ENCODE measurements around the gene ADPRM.
"Not testable (repeated sequence)": the region's sequence is repeated elsewhere in the genome, so short reads cannot be mapped to it uniquely, and the experiment has no call there.

The ADPRM gene

DNA sequence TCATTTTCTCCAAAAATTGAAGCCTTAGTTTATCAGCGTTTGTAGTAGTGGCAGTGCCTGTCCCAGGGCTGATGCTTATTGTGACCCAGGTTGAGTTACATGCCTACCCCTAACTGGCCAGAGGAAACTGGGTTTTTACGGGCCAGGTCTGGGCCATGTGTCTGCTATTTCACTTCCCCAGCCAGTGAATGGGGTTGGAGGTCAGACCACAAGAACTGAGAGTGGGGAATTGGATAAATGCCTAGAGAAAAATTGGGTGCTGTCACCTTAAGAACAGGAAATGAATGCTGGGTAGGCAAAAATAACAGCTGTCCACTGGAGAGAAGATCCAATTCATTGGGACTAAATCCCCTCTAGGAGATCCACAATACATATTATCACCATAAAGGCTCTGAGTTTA lies 5.2 kb downstream of the ADPRM start:
- DNase-seq = no peak

DNA sequence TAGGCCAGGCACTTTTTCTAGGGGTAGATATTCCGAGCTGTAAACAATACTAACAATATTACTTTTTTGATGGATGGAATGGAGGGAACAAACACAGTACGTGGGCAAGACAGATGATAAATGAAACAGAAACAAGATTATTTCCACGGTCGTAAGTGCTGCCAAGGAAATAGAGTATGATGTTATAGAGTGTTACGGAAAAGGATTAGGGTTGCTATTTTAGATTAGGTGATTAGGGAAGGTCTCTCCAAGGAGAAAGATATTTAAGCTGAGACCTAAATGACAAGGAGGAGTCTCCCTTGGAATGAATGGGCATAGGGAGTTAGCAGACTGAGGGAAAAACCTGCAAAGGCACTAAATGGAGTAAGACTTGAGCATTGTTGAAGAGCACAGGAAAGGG lies 8.3 kb downstream of the ADPRM start:
- DNase-seq = no peak

DNA sequence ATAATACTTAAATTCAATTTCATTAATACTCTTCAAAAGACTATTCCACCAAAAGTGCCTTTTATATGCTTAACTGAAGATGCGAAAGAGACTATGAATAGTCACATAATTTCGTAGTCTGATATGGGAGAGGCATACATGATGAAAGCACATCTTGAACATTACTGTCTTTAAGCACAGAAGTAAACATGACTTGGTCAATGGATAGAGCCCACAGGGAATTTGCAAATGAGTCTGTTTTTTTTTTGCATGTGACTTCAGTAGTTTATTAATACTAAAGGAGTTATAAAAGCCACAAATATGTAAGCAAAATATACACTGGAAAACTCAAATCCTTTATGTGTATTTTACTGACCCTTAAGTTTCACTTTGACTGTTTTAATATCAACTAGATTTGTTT lies 15.9 kb downstream of the ADPRM start:
- no peak for DNase-seq

DNA sequence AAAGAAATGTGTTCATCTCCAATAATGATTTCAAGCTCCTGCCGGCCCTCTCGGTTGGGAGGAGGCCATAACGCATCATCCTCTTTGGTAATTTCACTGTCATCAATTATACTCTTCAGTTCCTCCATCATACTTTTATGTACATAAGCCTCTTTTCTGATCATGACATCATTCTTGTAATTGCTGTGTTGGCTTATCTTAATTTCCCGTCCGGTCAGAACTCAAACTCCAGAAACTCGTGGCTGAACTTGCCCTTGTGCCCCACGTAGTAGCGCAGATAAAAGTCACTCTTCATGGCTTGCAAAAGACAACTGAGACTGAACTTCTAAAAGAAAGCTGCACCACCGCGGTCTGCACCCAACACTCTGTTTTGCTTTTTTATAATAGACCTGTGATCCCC lies 18.8 kb downstream of the ADPRM start:
- DNase-seq = no peak

DNA sequence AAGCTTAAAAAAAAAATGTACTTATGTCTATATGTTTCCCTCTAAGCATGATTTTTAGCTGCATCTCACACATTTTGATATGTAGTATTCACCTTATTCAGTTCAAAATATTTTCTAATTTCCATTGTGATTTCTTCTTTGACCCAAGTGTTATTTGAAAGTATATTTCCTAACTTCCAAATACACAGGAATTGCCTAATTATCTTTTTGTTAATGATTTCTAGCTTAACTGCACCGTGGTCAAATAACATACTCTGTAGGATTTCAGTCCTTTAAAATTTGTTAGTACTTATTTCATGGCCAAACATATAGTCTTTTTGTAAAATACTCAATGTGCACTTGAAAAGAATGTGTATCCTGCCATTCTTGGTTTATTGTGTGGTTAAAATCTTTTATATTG lies 21.2 kb downstream of the ADPRM start:
- DNase-seq = no peak

DNA sequence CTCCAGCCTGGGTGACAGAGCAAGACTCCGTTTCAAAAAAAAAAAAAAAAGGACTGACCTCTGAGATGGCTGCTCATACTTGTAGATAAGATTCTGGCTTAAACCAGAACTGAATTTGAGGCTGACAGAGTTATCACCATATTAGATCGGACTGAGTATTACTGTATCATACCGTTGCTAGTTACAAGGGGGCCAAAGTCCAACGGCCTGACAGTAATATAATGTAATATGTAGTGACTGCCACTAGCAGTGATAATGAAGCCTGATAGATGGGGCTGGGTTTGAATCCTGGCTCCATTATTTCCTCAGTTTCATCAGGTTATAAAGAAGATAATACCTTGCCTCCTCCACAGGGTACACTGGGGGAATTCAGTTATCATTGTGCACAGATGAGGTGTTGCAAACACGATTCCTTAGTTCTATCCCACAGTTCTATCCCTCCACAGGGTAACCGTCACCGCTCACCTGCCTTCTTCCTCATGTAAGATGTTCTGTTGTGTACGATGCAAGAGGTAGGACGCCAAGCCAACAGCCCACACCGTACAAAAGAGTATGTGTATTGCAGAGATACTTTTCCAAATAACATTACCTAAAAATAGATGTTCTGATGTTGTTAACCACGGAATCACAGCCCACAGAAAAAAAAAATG lies 27.3 kb downstream of the ADPRM start:
- DNase-seq = no peak

DNA sequence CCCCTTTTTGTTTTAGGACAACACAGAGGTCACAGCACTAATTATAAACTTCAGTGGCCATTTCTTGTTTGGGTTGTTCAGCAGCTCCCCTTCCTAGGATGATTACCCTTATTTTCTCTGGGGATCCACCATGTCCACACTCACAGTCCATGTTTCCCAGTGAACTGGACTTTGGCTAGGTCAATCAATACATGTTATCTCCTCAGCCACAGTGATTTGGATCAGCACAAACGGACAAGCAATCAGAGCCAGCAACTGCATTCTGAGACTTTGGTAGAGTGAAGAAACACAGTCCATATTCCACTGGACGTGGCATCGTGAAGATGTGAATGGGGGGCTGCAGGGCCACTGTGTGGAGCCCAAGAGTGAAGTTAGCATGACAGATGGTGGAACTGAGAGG lies 27.9 kb downstream of the ADPRM start:
- no peak for DNase-seq

DNA sequence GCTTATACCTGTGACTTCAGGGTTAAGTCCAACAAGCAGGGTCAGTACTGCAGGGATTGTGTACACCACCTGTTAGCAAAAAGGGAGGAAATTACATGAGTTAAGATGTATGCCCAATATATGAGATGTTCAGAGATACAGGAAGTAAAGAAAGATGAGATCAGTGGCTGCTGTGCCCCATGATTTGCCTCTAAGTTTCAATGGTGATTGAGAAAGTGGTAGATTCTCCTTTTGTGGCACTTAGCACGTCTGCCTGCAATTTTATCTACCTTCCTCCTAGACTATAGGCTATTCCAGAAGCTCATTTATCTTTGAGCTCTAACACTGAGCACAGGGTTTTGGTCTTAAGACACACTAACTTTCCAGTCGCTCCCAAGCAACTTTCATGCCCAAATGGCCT lies 28.8 kb downstream of the ADPRM start:
- no peak for DNase-seq

DNA sequence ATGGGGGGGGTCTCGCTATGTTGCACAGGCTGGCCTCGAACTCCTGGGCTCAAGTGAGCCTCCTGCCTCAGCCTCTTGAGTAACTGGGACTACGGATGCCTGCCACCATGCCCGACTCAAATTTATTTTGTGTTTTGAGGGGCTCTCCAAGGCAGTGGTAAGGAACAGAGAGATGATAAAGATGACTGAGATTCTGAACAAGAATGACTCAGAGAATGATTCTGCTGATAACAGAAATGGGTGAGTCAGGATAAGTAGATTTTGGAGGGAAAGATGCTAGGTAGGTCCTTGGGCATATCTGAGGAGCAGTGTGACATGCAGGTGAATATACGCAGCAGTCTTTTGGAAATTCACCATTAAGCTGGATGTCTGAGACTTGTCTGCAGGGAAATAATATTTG lies 29.8 kb downstream of the ADPRM start:
- no peak for DNase-seq

DNA sequence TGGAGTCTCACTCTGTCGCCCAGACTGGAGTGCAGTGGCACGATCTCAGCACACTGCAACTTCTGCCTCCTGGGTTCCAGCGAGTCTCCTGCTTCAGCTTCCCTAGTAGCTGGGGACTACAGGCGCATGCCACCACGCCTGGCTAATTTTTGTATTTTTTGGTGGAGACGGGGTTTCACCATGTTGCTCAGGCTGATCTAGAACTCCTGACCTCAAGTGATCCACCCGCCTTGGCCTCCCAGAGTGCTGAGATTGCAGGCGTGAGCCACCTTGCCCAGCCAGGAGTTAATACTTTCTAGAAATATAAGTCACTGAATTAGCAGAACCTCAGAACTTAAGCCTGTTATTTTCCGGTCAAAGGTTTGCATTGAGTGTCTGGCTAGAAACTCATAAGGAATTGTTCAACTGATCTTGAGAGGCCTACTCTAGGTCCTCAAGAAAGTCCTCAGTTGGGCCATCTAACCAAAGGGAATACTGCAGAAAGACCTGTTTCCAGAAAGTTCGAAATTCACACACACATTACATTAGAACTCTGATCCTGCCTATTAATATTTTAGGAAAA lies 31.0 kb downstream of the ADPRM start:
- no peak for DNase-seq

DNA sequence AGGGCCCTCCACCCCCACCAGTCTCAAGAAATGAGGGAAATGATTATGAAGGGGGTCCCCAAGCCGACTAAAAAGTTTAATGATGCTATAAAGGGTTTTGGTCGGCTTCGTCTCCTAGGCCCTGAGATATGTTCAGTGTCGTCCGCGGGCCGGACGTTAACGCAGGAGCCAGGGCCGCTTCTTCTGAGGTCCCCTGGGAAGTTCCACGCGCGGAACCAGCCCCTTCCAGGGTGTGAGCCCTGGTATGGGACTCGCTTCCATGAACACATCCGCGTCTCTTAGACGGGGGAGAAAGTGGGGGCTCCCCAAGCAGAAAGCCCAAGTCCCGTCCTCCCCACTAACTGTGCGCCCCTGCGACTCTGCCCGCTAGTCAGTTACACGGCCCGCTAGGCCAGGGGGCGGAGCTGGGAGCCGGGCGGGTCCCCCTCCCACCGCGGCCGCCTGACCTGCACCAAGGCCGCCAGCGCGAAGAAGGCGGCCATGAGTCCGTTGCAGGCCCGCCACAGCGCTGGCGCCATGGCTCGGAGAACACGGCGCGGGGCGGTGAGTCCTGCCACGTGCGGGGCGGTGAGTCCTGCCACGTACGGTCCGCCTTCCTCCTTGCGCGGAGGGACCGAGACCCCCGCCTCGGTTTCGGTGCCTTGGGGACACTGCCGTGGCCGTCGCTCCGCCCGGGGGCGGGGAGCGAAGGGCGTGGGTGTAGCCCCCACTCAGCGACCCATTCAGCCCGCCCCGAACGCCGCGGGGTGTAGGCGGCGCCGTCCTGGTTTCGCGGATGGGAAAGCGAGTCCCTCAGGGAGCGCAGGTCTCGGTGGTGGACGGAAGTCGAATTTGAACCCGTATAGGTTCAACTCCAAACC lies 32.2 kb downstream of the ADPRM start, which contains the start of gene TMEM220:
TSS of gene TMEM220 (minus strand) at position 690 of the 860 bp plus-strand sequence. CDS start at position 518, 172 bp downstream.
- peak; percentile 6 for DNase-seq

DNA sequence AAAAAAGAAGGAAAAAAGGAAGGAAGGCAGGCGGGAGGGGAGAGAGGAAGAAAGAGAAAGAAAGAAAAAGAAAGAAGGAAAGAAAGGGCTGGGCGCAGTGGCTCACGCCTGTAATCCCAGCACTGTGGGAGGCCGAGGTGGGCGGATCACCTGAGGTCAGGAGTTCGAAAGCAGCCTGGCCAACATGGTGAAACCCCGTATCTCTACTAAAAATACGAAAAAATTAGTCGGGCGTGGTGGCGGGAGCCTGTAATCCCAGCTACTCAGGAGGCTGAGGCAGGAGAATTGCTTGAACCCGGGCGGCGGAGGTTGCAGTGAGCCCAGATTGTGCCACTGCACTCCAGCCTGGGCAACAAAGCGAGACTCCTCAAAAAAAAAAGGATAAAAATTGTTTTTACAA lies 32.9 kb downstream of the ADPRM start:
- DNase-seq = not testable (repeated sequence)

DNA sequence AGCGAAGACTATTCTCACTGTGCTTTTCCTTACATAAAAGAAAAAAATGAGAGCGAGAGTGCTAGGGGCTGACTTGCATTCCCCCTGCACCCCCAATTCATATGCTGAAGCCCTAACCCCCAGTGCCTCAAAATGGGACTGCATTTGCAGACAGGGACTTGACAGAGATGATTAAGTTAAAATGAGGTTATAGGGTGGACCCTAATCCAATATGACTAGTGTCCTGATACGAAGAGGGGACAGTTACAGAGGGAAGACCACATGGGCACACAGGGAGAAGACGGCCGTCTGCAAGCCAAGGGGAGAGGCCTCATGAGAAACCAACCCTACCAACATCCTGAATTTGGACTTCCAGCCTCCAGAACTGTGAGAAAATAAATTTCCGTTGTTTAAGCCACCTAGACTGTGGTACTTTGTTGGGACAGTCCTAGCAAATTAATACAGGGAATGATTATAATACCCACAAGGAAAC lies 34.0 kb downstream of the ADPRM start:
- no peak for DNase-seq

DNA sequence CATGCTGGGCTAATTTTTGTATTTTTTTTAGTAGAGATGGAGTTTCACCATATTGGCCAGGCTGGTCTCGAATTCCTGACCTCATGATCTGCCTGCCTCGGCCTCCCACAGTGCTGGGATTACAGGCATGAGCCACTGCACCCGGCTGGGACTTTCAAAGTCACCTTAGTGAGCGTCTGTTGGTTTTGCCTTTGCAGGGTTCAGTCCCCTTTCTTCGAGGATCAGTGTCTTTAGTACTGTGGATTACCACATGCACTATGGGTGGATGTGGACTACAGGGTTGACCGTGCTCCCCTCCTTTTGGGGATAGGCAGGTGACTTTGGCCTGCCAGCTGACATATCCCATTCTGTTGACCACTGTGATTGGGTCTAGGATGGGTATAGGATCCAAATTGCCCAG lies 34.7 kb downstream of the ADPRM start:
- not testable (repeated sequence) for DNase-seq

DNA sequence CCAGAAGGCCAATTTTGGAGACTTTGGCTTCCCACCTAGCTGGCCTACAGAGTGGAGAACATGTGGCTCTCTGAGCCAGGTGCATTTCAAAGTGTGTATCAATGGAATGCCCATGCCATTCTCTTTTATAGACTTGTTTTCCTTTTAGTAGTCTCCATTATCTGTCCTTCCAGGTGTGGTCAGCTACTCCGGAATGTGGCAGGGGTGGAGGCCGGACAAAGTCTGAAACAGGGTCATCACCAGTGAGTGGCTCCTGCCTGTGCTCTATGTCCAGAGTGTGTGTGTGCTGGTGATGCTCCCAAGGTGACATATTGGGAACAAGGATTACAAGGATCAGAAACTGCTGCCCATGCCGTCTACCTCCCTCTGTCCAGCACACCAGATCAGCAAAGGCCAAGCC lies 36.3 kb downstream of the ADPRM start:
- no peak for DNase-seq

DNA sequence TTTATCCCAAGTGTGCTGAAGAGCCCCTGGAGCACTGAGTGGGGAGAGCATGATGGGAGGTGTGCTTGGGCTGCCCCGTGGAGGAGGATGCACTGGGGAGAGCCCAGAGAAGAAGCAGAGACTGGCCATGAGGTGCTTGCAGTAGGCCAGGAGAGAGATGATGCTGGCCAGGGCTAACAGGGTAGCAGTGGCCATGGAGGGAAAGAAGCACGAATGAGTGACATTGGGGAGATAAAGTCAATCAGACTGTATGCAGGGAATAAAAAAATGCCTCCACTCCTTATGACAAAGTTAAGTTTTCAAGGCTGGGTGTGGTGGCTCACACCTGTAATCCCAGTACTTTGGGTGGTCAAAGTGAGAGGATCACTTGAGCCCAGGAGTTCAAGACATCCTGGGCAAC lies 37.9 kb downstream of the ADPRM start:
- no peak for DNase-seq

DNA sequence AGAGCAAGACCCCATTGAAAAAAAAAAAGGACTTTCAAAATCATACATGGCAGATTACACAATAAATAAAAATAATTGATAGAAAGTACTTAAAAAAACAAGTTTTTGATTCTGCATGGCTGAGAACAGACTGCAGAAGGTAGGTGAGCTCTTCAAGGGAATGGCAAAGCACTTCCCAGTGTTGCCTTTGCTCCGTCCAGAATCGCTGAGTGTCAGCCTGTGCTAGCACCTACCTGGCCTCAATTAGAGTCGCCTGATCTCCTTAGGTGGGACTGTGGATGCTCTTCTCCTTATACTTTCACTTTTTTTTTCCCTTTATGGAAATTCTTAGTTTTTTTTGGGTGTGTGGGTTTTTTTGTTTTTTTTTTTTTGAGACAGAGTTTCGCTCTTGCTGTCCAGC lies 38.4 kb downstream of the ADPRM start:
- DNase-seq = no peak

DNA sequence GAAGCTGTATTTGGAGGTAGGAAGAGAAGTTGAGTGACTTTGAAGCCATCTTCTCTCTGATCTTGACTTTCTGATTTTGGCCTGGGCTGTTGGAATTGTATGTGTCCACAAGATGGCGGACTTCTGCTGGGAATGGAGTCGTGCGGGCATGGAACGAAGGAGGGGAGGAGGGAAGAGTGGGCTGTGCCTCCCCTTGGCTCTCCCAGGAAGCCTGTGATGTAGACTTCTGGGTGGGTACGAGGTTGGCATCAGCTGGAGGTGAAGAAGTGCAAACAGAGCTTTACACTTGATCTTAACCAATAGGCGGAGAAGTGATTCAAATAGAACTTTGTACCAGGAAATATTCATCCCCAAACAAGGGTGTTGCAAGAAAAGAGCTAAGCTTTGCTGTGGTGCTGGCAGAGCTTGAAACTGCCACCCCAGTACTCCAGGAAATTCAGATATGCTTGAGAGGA lies 39.8 kb downstream of the ADPRM start:
- no peak for DNase-seq

DNA sequence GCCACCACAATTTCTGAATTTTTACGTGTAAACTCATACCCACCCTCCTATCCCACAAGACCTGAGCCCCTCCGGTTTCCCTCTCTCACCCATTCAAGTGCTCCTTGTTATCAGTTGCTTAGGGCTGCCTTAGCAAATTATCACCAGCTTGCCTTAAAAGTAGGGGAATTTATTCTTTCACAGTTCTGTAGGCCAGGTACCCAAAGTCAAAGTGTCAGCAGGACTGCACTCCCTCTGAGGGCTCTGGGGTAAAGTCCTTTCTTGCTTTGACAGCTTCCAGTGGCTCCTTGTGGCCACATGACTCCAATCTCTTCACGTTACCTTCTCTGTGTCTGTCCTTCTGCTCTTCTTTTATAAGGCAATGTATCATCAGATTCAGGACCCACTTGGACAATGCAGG lies 40.3 kb downstream of the ADPRM start:
- no peak for DNase-seq

DNA sequence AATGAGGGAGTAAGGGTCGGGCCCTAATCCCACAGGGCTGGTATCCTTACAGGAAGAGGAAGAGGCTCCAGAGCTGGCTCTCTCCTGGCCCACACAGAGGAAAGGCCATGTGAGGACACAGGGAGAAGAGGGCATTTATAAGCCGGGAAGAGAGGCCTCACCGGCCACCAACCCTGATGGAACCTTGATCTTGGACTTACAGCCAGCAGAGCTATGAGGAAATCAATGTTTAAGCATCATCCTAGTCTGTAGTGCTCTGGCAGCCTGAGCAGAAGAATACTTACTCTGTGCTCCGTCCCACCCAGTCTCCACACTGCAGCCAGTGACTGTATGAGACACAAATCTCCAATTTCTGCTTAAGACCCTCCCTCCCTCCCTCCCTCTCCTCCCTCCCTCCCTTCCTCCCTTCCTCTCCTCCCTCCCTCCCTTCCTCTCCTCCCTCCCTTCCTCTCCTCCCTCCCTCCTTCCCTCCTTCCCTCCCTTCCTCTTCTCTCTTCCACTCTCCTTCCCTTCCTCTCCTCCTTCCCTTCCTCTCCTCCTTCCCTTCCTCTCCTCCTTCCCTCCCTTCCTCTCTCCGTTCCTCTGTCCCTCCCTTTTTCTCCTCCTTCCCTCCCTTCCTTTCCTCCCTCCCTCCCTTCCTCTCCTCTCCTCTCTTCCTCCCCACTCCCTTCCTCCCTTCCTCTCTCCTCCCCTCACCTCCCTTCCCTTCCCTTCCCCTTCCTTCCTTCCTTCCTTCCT lies 41.3 kb downstream of the ADPRM start:
- DNase-seq = no peak

DNA sequence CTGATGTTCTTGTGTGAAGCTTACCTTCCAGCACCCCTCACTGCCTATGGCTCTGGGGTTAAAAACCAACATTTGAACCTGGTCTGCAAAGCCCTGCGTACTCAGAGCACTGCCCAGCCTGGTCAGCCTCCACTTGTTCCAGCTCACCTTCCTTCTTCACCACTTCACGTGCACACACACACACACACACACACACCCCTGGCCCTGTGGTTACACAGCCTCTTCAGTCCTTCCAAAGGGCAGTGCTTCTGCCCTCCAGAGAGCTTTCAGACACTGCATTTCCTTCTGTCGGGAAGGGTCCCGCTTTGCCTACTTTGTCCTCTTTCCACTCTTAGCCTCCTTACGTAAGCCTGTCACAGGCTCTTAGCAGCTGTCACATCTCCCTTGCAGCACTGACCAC lies 42.0 kb downstream of the ADPRM start:
- no peak for DNase-seq

DNA sequence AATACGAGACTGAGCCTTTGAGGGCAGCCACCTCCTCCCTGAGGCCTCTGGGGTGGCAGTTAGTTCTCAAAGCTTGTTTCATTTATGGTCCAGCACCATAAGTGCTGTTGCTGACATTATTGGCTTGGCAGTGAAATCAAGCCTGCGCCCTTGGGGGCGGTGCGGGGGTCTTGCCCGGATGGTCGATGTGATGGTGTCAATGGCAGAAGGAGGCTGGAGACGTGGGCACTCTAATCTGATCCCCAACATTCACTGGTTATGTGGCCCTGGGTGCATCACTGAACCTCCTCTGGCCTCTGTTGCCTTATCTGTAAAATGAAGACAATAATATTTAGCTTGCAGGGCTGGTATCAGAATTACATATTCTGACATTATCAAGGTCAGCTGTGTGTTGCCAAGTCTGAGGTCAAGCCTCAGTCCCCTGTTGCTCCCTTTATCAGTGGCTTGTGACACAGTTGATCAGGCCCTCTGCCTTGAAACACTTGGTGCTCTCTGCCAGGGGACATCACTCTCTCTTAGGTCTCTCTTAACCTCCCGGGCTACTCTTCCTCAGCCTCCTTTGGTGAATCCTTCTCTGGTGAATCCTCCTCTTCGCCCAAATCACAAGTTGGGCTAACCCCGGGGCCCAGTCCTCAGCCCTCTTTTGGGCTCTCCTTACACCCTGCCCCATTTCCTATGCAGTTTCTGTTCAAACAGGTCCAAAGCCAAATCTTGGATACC lies 44.2 kb downstream of the ADPRM start:
- DNase-seq = no peak

DNA sequence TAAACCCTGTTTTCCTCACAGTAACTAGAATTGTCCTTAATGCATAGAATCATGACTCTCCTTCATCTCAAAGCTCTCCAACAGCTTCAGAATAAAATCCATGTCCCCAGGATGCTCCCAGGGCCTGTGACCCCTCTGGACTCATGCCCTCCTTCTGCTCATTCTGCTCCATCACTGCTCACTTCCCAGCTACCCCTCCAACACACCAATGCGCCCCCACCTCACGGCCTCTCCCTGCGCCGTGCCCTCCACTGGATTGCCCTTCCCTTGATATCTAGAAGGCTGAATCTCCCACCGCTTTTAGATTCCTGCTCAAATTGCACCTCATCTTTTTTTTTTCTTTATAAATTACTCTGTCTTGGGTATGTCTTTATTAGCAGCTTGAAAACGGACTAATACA lies 45.0 kb downstream of the ADPRM start:
- no peak for DNase-seq
